ENCODE measurements around the gene GOT2. TPM values are rescaled to one million over a fixed set of nuclear protein-coding genes. Genes with fewer than 3 reads are reported as not detected.
A peak's percentile ranks its signal among the peaks of the same experiment; 100 is the strongest.
"Not testable (repeated sequence)": the region's sequence is repeated elsewhere in the genome, so short reads cannot be mapped to it uniquely, and the experiment has no call there.

The GOT2 gene
- total and polyA plus RNA-seq, 12 donors = 154 to 658 (median 544) TPM

DNA sequence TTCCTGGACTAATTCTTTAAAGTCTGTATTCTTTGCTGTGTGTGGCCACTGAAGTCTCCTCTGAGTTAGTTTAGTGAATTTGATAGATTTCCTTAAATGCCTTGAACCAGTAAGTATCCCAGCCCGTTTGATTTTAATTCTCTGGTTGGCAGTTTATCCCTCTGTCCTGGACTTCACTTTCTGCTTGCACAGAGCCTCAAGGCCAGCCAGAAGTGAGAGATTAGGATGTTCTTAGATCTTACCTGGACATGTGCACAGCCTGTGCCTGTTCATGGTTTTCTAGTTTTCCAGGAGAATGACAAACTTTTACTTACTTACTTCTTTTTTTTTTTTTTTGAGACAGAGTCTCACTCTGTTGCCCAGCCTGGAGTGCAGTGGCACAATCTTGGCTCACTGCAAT lies 38.7 kb downstream of the GOT2 start:
- WGBS, 2 donors = 65 to 82% methylated on average over 1 of the region's 1 CpG
- intact Hi-C loops (cut with DNase I) = loop anchor here in 1 of 10 donors (5.0 kb wide), 1 partner anchor 37 kb away; the partner anchor contains the start of gene GOT2

DNA sequence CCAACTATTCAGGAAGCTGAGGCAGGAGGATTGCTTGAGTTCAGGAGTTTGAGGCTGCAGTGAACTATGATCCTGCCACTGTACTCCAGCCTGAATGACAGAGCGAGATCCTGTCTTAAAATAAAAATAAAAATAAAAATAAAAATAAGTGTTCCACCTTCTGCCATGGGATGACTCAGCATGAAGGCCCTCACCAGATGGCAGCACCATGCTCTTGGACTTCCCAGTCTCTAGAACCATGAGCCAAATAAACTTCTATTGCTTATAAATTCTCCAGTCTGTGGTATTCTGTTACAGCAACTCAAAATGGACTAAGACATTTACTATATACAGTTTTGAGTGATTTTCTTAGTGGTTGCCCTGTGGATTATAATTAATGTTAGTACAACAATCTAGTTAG lies 41.7 kb downstream of the GOT2 start:
- Histone ChIP-seq H3K27ac (no peak overlapping the region), H3K27me3 (no peaks in the 10 kb centered on the region), H3K9me3 (peaks cover 0 to 14% (median 0%) of the 10 kb centered on the region in 11 donors), H3K36me3 (no peaks in the 10 kb centered on the region), H3K4me3 (no peak overlapping the region), H3K4me1 (no peaks in the 10 kb centered on the region)
- DNase-seq = no peak
- ATAC-seq = no peak
- 44 to 95% methylated on average over 1 of the region's 1 CpG for WGBS, 2 donors
- TF ChIP-seq, protein P1, sequence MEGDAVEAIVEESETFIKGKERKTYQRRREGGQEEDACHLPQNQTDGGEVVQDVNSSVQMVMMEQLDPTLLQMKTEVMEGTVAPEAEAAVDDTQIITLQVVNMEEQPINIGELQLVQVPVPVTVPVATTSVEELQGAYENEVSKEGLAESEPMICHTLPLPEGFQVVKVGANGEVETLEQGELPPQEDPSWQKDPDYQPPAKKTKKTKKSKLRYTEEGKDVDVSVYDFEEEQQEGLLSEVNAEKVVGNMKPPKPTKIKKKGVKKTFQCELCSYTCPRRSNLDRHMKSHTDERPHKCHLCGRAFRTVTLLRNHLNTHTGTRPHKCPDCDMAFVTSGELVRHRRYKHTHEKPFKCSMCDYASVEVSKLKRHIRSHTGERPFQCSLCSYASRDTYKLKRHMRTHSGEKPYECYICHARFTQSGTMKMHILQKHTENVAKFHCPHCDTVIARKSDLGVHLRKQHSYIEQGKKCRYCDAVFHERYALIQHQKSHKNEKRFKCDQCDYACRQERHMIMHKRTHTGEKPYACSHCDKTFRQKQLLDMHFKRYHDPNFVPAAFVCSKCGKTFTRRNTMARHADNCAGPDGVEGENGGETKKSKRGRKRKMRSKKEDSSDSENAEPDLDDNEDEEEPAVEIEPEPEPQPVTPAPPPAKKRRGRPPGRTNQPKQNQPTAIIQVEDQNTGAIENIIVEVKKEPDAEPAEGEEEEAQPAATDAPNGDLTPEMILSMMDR (IDR thresholded peaks at IDR 0.05) = no peak
- intact Hi-C loops (cut with DNase I) = no loop called here

More for the DNA sequence above, 38.7 kb downstream of the GOT2 start:
- H3K27me3 ChIP-seq = no peaks in the 10 kb centered on the region
- no peak overlapping the region for H3K4me3 ChIP-seq
- H3K9me3 ChIP-seq = peaks cover 0 to 14% (median 0%) of the 10 kb centered on the region in 11 donors
- H3K4me1 ChIP-seq = peaks cover 0 to 6% (median 0%) of the 10 kb centered on the region in 9 donors
- DNase-seq (no peak), ATAC-seq (no peak)
- TF ChIP-seq, protein P1 (IDR thresholded peaks at IDR 0.05) = no peak
- no peaks in the 10 kb centered on the region for H3K36me3 ChIP-seq
- H3K27ac ChIP-seq = no peak overlapping the region

DNA sequence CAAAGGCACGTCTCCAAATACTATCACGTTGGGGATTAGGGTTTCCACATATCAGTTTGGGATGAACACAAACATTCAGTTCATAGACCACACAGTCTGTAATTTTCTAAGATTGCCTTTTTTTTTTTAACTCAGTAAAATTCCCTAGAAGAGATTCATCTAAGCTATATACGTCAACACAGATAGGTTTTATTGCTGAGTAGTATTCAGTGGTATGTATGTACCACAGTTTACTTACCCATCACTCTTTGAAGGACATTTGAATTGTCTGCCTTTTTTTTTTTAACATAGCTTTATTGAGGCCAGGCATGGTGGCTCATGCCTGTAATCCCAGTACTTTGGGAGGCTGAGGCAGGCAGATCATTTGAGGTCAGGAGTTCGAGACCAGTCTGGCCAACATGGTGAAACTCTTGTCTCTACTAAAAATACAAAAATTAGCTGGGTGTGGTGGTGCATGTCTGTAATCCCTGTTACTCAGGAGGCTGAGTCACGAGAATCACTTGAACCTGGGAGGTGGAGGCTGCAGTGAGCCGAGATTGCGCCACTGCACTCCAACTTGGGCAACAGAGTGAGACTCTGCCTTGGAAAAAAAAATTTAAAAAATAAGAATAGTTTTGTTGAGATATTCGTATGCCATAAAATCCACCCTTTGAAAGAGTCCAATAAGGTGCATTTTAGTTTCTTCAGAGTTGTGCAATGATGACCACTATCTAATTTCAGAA lies 47.0 kb downstream of the GOT2 start:
- not testable (repeated sequence) for H3K27me3 ChIP-seq, H3K36me3 ChIP-seq, H3K27ac ChIP-seq, H3K4me3 ChIP-seq, DNase-seq, ATAC-seq, H3K9me3 ChIP-seq
- 80 to 83% methylated on average over 8 of the region's 8 CpGs for WGBS, 2 donors
- intact Hi-C loops (cut with DNase I) = loop anchor here in 4 of 10 donors (10.0 kb wide), 1 partner anchor 48 kb away; the partner anchor contains the start of gene GOT2 (in 4 of the 4)
- H3K4me1 ChIP-seq = peaks cover 3 to 27% (median 22%) of the 10 kb centered on the region in 9 donors

DNA sequence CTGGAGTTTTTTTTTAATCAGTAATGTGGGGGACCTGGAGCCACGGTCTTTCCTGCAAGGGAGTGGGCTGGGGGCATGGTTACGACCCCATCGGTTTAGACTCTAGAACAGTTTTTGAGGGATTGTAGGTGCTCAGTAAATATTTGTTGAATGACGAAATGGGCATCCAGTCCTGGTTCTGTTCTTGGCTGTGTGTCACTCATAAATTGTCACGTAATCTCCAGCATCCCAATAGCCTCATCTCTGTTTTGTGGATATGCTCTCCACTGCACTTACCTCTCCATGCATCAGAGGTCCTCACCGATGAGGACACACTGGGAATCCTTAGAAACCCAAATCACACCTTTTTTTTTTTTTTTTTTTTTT lies 49.0 kb downstream of the GOT2 start:
- no peaks in the 10 kb centered on the region for H3K9me3 ChIP-seq
- peaks cover 3 to 37% (median 25%) of the 10 kb centered on the region in 9 donors for H3K4me1 ChIP-seq
- ATAC-seq = no peak
- peaks cover 0 to 15% (median 0%) of the 10 kb centered on the region in 9 donors for H3K36me3 ChIP-seq
- TF ChIP-seq, protein P1 (IDR thresholded peaks at IDR 0.05) = no peak
- H3K27me3 ChIP-seq = no peaks in the 10 kb centered on the region
- DNase-seq = no peak
- peak overlapping the region; percentile 42 to 94 (median 90) for H3K27ac ChIP-seq
- H3K4me3 ChIP-seq = peak overlapping the region in 9 of 10 donors; percentile 71 to 94 (median 84)
- 83 to 85% methylated on average over 6 of the region's 6 CpGs for WGBS, 2 donors
- intact Hi-C loops (cut with DNase I) = loop anchor here in 5 of 10 donors (2.0 to 10.0 kb wide), 2 partner anchors 50 kb away; partner anchors contain the start of gene GOT2 (in 5 of the 5)
